Measurements from ENCODE around the gene KLK10. TPM values are rescaled to one million over a fixed set of nuclear protein-coding genes. Genes with fewer than 3 reads are reported as not detected.

KLK10 gene
- total RNA-seq, result not detected

GRCh38 chr19:51019544-51019925 is at the start of gene KLK10:
Gene KLK10 (minus strand): TSS chr19:51019709. CDS start chr19:51019130, 579 bp downstream.

GRCh38 chr19:51064534-51065220 is 45.2 kb upstream of the KLK10 start, which contains the start of gene KLK13:
Gene KLK13 (minus strand): TSS chr19:51065092. CDS start chr19:51065067, 25 bp downstream.

GRCh38 chr19:51034704-51035103 is 15.2 kb upstream of the KLK10 start, which contains the start of gene KLK12:
Gene KLK12 (minus strand): TSS chr19:51035002. CDS start chr19:51034621, 381 bp downstream.

GRCh38 chr19:51026554-51026831 is 7.0 kb upstream of the KLK10 start, which contains the start of gene KLK11:
Gene KLK11 (minus strand): TSS chr19:51026616. CDS start chr19:51025631, 985 bp downstream.

GRCh38 chr19:51001515-51001914 is 18.0 kb downstream of the KLK10 start, which contains the start of gene KLK8:
Gene KLK8 (minus strand): TSS chr19:51001604. CDS start chr19:51001167, 437 bp downstream.

GRCh38 chr19:50983625-50984292 is 35.8 kb downstream of the KLK10 start, which contains the start of gene KLK7:
Gene KLK7 (minus strand): TSS chr19:50983917. CDS start chr19:50982399, 1,518 bp downstream.

GRCh38 chr19:50969413-50969760 is 50.1 kb downstream of the KLK10 start, which contains the start of gene KLK6:
Gene KLK6 (minus strand): TSS chr19:50969591. CDS start chr19:50968104, 1,487 bp downstream.

Other genes with a start within 250 kb of the KLK10 start
- not detected for gene GPR32, start 249.2 kb downstream of the KLK10 start, total RNA-seq
- gene ACP4, start 229.3 kb downstream of the KLK10 start, total RNA-seq, result not detected
- not detected for gene KLK1, start 195.9 kb downstream of the KLK10 start, total RNA-seq
- not detected for gene KLK15, start 186.1 kb downstream of the KLK10 start, total RNA-seq
- gene KLK3, start 164.8 kb downstream of the KLK10 start, total RNA-seq, result not detected
- gene KLK2, start 146.3 kb downstream of the KLK10 start, total RNA-seq, result not detected
- not detected for gene KLK4, start 108.3 kb downstream of the KLK10 start, total RNA-seq
- not detected for gene KLK5, start 66.7 kb downstream of the KLK10 start, total RNA-seq
- not detected for gene KLK6, start 50.1 kb downstream of the KLK10 start, total RNA-seq
- not detected for gene KLK7, start 35.8 kb downstream of the KLK10 start, total RNA-seq
- not detected for gene KLK8, start 18.1 kb downstream of the KLK10 start, total RNA-seq
- not detected for gene KLK11, start 6.9 kb upstream of the KLK10 start, total RNA-seq
- not detected for gene KLK12, start 15.3 kb upstream of the KLK10 start, total RNA-seq
- gene KLK13, start 45.4 kb upstream of the KLK10 start, total RNA-seq, result not detected
- 0.63 TPM for gene KLK14, start 63.2 kb upstream of the KLK10 start, total RNA-seq
- 6.6 TPM for gene CTU1, start 88.7 kb upstream of the KLK10 start, total RNA-seq
- 0.31 TPM for gene SIGLEC9, start 105.2 kb upstream of the KLK10 start, total RNA-seq
- gene SIGLEC7, start 122.6 kb upstream of the KLK10 start, total RNA-seq, result not detected
- gene CD33, start 205.4 kb upstream of the KLK10 start, total RNA-seq, result 0.63 TPM
- not detected for gene SIGLECL1, start 231.4 kb upstream of the KLK10 start, total RNA-seq

Measured in parietal lobe (tissue), 1 donor.